HG02970 (cell line): ENCODE results near the gene IQCH.

Experiments
- ATAC-seq: cut with Tn5 transposase; IDR thresholded peaks from one replicate; pipeline ENCODE4 v1.9.1; 2021; ENCODE audit warnings: mild to moderate bottlenecking, moderate library complexity, moderate number of reproducible peaks; ENCODE audit not compliant: unreplicated experiment, low FRiP score

Gene IQCH

GRCh38 chr15:67385971-67386370, 131.4 kb downstream of the IQCH start:
- ATAC-seq = no peak

- no peak for ATAC-seq
Observed at GRCh38 chr15:67386947-67387346, 132.4 kb downstream of the IQCH start.

- ATAC-seq = no peak
Observed at GRCh38 chr15:67389975-67390374, 135.4 kb downstream of the IQCH start.

GRCh38 chr15:67394873-67395639, 140.5 kb downstream of the IQCH start:
- no peak for ATAC-seq

- ATAC-seq = no peak
Observed at GRCh38 chr15:67396114-67396513, 141.5 kb downstream of the IQCH start.

- ATAC-seq = no peak
Observed at GRCh38 chr15:67397139-67397538, 142.6 kb downstream of the IQCH start.

- no peak for ATAC-seq
Observed at GRCh38 chr15:67399925-67400324, 145.3 kb downstream of the IQCH start.

- ATAC-seq = no peak
Observed at GRCh38 chr15:67400890-67401289, 146.3 kb downstream of the IQCH start.

- ATAC-seq = no peak
Observed at GRCh38 chr15:67401336-67401735, 146.8 kb downstream of the IQCH start.

- no peak for ATAC-seq
Observed at GRCh38 chr15:67403428-67404154, 149.0 kb downstream of the IQCH start.

GRCh38 chr15:67405208-67406191, 150.9 kb downstream of the IQCH start:
- ATAC-seq = no peak

GRCh38 chr15:67406257-67406861, 151.8 kb downstream of the IQCH start:
- no peak for ATAC-seq

GRCh38 chr15:67407786-67408185, 153.2 kb downstream of the IQCH start:
- no peak for ATAC-seq

GRCh38 chr15:67409175-67409574, 154.6 kb downstream of the IQCH start:
- ATAC-seq = no peak

GRCh38 chr15:67411486-67411885, 156.9 kb downstream of the IQCH start:
- ATAC-seq = no peak

- no peak for ATAC-seq
Observed at GRCh38 chr15:67413770-67414390, 159.3 kb downstream of the IQCH start.

- ATAC-seq = no peak
Observed at GRCh38 chr15:67415181-67415580, 160.6 kb downstream of the IQCH start.

GRCh38 chr15:67416891-67417290, 162.3 kb downstream of the IQCH start:
- ATAC-seq = no peak

- ATAC-seq = no peak
Observed at GRCh38 chr15:67419705-67420104, 165.1 kb downstream of the IQCH start.

GRCh38 chr15:67420137-67420536, 165.6 kb downstream of the IQCH start:
- no peak for ATAC-seq
